ENCODE measurements around the gene TAPBPL. TPM values are rescaled to one million over a fixed set of nuclear protein-coding genes. Genes with fewer than 3 reads are reported as not detected.

Gene TAPBPL
- total and polyA plus RNA-seq, 2 of the 4 experiments (the other 2 are of a cell fraction), result 3.4 to 12.1 TPM

Other genes with a start within 250 kb of the TAPBPL start
- gene PLEKHG6, start 141.4 kb upstream of the TAPBPL start, total RNA-seq (2012; rRNA removed), result under 0.01 TPM in 2 replicates
- 0.10 TPM in 2 replicates for gene PLEKHG6, start 141.4 kb upstream of the TAPBPL start, polyA plus RNA-seq (2012; rRNA removed)
- gene TNFRSF1A, start 110.0 kb upstream of the TAPBPL start, total RNA-seq (2012; rRNA removed), result 79.6 and 86.7 TPM in 2 replicates
- 136 and 138 TPM in 2 replicates for gene TNFRSF1A, start 110.0 kb upstream of the TAPBPL start, polyA plus RNA-seq (2012; rRNA removed)
- not detected in 2 replicates for gene SCNN1A, start 76.5 kb upstream of the TAPBPL start, total RNA-seq (2012; rRNA removed)
- 0.24 and 0.41 TPM in 2 replicates for gene SCNN1A, start 76.5 kb upstream of the TAPBPL start, polyA plus RNA-seq (2012; rRNA removed)
- 19.7 and 24.7 TPM in 2 replicates for gene LTBR, start 67.9 kb upstream of the TAPBPL start, total RNA-seq (2012; rRNA removed)
- gene LTBR, start 67.9 kb upstream of the TAPBPL start, polyA plus RNA-seq (2012; rRNA removed), result 62.5 and 66.0 TPM in 2 replicates
- not detected in 2 replicates for gene CD27, start 7.1 kb upstream of the TAPBPL start, total RNA-seq (2012; rRNA removed)
- 0.07 and 0.10 TPM in 2 replicates for gene CD27, start 7.1 kb upstream of the TAPBPL start, polyA plus RNA-seq (2012; rRNA removed)
- 7.2 and 7.5 TPM in 2 replicates for gene VAMP1, start 18.6 kb downstream of the TAPBPL start, total RNA-seq (2012; rRNA removed)
- gene VAMP1, start 18.6 kb downstream of the TAPBPL start, polyA plus RNA-seq (2012; rRNA removed), result 21.9 and 23.1 TPM in 2 replicates
- gene MRPL51, start 41.2 kb downstream of the TAPBPL start, total RNA-seq (2012; rRNA removed), result 80.1 and 126 TPM in 2 replicates
- gene MRPL51, start 41.2 kb downstream of the TAPBPL start, polyA plus RNA-seq (2012; rRNA removed), result 151 and 160 TPM in 2 replicates
- gene NCAPD2, start 42.1 kb downstream of the TAPBPL start, total RNA-seq (2012; rRNA removed), result 52.8 and 57.9 TPM in 2 replicates
- 35.6 and 40.9 TPM in 2 replicates for gene NCAPD2, start 42.1 kb downstream of the TAPBPL start, polyA plus RNA-seq (2012; rRNA removed)
- 11,536 and 12,939 TPM in 2 replicates for gene GAPDH, start 82.5 kb downstream of the TAPBPL start, total RNA-seq (2012; rRNA removed)
- 21,893 and 22,387 TPM in 2 replicates for gene GAPDH, start 82.5 kb downstream of the TAPBPL start, polyA plus RNA-seq (2012; rRNA removed)
- 5.6 and 5.8 TPM in 2 replicates for gene IFFO1, start 104.0 kb downstream of the TAPBPL start, total RNA-seq (2012; rRNA removed)
- 35.1 and 37.8 TPM in 2 replicates for gene IFFO1, start 104.0 kb downstream of the TAPBPL start, polyA plus RNA-seq (2012; rRNA removed)
- gene NOP2, start 116.2 kb downstream of the TAPBPL start, total RNA-seq (2012; rRNA removed), result 32.5 and 35.8 TPM in 2 replicates
- gene NOP2, start 116.2 kb downstream of the TAPBPL start, polyA plus RNA-seq (2012; rRNA removed), result 49.9 and 51.7 TPM in 2 replicates
- 262 and 279 TPM in 2 replicates for gene CHD4, start 155.3 kb downstream of the TAPBPL start, total RNA-seq (2012; rRNA removed)
- 99.8 and 116 TPM in 2 replicates for gene CHD4, start 155.3 kb downstream of the TAPBPL start, polyA plus RNA-seq (2012; rRNA removed)
- not detected in 2 replicates for gene LPAR5, start 183.9 kb downstream of the TAPBPL start, total RNA-seq (2012; rRNA removed)
- not detected in 2 replicates for gene LPAR5, start 183.9 kb downstream of the TAPBPL start, polyA plus RNA-seq (2012; rRNA removed)
- not detected in 2 replicates for gene ACRBP, start 195.4 kb downstream of the TAPBPL start, total RNA-seq (2012; rRNA removed)
- gene ACRBP, start 195.4 kb downstream of the TAPBPL start, polyA plus RNA-seq (2012; rRNA removed), result 0.27 and 0.38 TPM in 2 replicates
- gene ING4, start 211.1 kb downstream of the TAPBPL start, total RNA-seq (2012; rRNA removed), result 22.0 and 25.3 TPM in 2 replicates
- gene ING4, start 211.1 kb downstream of the TAPBPL start, polyA plus RNA-seq (2012; rRNA removed), result 31.1 and 47.5 TPM in 2 replicates
- gene ZNF384, start 237.3 kb downstream of the TAPBPL start, total RNA-seq (2012; rRNA removed), result 16.3 and 17.5 TPM in 2 replicates
- 53.7 and 55.6 TPM in 2 replicates for gene ZNF384, start 237.3 kb downstream of the TAPBPL start, polyA plus RNA-seq (2012; rRNA removed)
- under 0.01 and 0.18 TPM in 2 replicates for gene PIANP, start 248.8 kb downstream of the TAPBPL start, total RNA-seq (2012; rRNA removed)
- 5.4 and 6.8 TPM in 2 replicates for gene PIANP, start 248.8 kb downstream of the TAPBPL start, polyA plus RNA-seq (2012; rRNA removed)